ENCODE measurements around the gene VWA2.

VWA2 gene

GRCh38 chr10:114304571-114305421 lies 65.7 kb downstream of the VWA2 start:
- TF ChIP-seq ZBTB7A (IDR thresholded peaks at IDR 0.05; ENCODE audit: low read depth) (peak; percentile 76; the same call in 1 of the 2 replicates), CREB1 (IDR thresholded peaks at IDR 0.05; ENCODE audit: low read depth) (no peak)

GRCh38 chr10:114305521-114305925 lies 66.5 kb downstream of the VWA2 start:
- no peak for TF ChIP-seq TEAD4 (IDR thresholded peaks at IDR 0.05)
- no peak for TF ChIP-seq YY1 (IDR thresholded peaks at IDR 0.05; ENCODE audit: low read depth)
- TF ChIP-seq, protein P1, sequence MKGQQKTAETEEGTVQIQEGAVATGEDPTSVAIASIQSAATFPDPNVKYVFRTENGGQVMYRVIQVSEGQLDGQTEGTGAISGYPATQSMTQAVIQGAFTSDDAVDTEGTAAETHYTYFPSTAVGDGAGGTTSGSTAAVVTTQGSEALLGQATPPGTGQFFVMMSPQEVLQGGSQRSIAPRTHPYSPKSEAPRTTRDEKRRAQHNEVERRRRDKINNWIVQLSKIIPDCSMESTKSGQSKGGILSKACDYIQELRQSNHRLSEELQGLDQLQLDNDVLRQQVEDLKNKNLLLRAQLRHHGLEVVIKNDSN (IDR thresholded peaks at IDR 0.05): no peak
- TF ChIP-seq MAX (IDR thresholded peaks at IDR 0.05): no peak
- TF ChIP-seq, protein P2, sequence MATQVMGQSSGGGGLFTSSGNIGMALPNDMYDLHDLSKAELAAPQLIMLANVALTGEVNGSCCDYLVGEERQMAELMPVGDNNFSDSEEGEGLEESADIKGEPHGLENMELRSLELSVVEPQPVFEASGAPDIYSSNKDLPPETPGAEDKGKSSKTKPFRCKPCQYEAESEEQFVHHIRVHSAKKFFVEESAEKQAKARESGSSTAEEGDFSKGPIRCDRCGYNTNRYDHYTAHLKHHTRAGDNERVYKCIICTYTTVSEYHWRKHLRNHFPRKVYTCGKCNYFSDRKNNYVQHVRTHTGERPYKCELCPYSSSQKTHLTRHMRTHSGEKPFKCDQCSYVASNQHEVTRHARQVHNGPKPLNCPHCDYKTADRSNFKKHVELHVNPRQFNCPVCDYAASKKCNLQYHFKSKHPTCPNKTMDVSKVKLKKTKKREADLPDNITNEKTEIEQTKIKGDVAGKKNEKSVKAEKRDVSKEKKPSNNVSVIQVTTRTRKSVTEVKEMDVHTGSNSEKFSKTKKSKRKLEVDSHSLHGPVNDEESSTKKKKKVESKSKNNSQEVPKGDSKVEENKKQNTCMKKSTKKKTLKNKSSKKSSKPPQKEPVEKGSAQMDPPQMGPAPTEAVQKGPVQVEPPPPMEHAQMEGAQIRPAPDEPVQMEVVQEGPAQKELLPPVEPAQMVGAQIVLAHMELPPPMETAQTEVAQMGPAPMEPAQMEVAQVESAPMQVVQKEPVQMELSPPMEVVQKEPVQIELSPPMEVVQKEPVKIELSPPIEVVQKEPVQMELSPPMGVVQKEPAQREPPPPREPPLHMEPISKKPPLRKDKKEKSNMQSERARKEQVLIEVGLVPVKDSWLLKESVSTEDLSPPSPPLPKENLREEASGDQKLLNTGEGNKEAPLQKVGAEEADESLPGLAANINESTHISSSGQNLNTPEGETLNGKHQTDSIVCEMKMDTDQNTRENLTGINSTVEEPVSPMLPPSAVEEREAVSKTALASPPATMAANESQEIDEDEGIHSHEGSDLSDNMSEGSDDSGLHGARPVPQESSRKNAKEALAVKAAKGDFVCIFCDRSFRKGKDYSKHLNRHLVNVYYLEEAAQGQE (IDR thresholded peaks at IDR 0.05; ENCODE audit: low read depth): no peak
- TF ChIP-seq RAD21 (IDR thresholded peaks at IDR 0.05; ENCODE audit: low read depth): no peak
- no peak for TF ChIP-seq TAF1 (IDR thresholded peaks at IDR 0.05; ENCODE audit: low read depth)
- TF ChIP-seq NFIC (IDR thresholded peaks at IDR 0.05): no peak
- no peak for TF ChIP-seq TCF12 (IDR thresholded peaks at IDR 0.05; ENCODE audit: low read depth)
- no peak for TF ChIP-seq FOXM1 (IDR thresholded peaks at IDR 0.05; ENCODE audit: borderline replicate concordance, low read depth)
- no peak for TF ChIP-seq ZBTB7A (IDR thresholded peaks at IDR 0.05; ENCODE audit: low read depth)
- no peak for TF ChIP-seq CEBPB (IDR thresholded peaks at IDR 0.05)
- TF ChIP-seq EP300 (IDR thresholded peaks at IDR 0.05; ENCODE audit: borderline replicate concordance): no peak
- no peak for TF ChIP-seq CREB1 (IDR thresholded peaks at IDR 0.05; ENCODE audit: low read depth)
- no peak for TF ChIP-seq EGR1 (IDR thresholded peaks at IDR 0.05)

DNA sequence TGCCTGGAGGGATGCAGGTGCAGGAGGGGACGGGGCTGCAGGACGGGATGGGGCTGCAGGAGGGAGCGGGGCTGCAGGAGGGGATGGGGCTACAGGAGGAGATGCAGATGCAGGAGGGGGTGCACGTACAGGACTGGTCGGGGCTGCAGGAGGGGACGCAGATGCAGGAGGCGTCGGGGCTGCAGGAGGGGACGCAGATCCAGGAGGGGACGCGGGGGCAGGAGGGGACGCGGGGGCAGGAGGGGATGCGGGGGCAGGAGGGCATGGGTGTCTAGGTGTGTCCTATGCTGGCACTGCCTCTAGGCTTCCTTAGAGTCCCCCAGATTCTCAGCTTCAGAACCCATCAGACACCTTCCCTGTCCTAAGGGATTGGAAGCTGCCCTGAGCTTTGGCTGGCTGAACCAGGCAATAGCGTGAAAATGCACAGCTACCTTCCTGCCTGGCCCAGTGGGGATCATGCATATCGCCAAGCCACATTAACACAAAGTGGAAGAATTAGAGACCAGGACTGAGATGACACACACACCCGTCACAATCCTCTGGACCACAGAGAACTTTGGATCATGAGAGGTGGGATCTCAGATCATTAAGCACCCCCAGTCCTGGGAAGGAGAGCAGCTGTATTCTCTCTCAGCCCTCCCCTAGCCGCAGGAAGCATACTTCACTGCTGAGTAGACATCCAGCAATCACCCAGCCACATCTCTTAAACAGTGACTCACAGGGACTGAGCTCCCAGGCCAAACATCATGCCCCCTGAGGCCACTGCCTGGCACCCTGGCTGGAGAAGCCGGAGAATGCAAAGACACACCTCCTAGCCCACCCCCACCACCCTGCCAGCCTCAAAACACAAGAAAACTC lies 67.3 kb downstream of the VWA2 start:
- TF ChIP-seq, protein P1 (IDR thresholded peaks at IDR 0.05): no peak
- no peak for TF ChIP-seq CREB1 (IDR thresholded peaks at IDR 0.05; ENCODE audit: low read depth)
- 0 out of 2 replicates have a peak, but pooled peaks have one; percentile 3 for TF ChIP-seq CEBPB (IDR thresholded peaks at IDR 0.05)
- peak; percentile 91 for TF ChIP-seq TEAD4 (IDR thresholded peaks at IDR 0.05)
- TF ChIP-seq RAD21 (IDR thresholded peaks at IDR 0.05; ENCODE audit: low read depth): peak; percentile 17; the same call in 1 of the 2 replicates
- TF ChIP-seq YY1 (IDR thresholded peaks at IDR 0.05; ENCODE audit: low read depth): no peak
- peak; percentile 98 for TF ChIP-seq EP300 (IDR thresholded peaks at IDR 0.05; ENCODE audit: borderline replicate concordance)
- no peak for TF ChIP-seq MAX (IDR thresholded peaks at IDR 0.05)
- TF ChIP-seq TCF12 (IDR thresholded peaks at IDR 0.05; ENCODE audit: low read depth): peak; percentile 99
- peak; percentile 91 for TF ChIP-seq NFIC (IDR thresholded peaks at IDR 0.05)
- TF ChIP-seq, protein P2 (IDR thresholded peaks at IDR 0.05; ENCODE audit: low read depth): no peak
- TF ChIP-seq ZBTB7A (IDR thresholded peaks at IDR 0.05; ENCODE audit: low read depth): 0 out of 2 replicates have a peak, but pooled peaks have one; percentile 63
- TF ChIP-seq FOXM1 (IDR thresholded peaks at IDR 0.05; ENCODE audit: borderline replicate concordance, low read depth): peak; percentile 96
- TF ChIP-seq TAF1 (IDR thresholded peaks at IDR 0.05; ENCODE audit: low read depth): no peak

- peak; percentile 53; the same call in 1 of the 2 replicates for TF ChIP-seq MAX (IDR thresholded peaks at IDR 0.05)
- TF ChIP-seq TCF12 (IDR thresholded peaks at IDR 0.05; ENCODE audit: low read depth): no peak
- no peak for TF ChIP-seq YY1 (IDR thresholded peaks at IDR 0.05; ENCODE audit: low read depth)
Measured at GRCh38 chr10:114307731-114308130, 68.7 kb downstream of the VWA2 start.

Data from Ishikawa (cell line).